Panc1 (cell line): ENCODE results near the gene AGBL1. TPM values are rescaled to one million over a fixed set of nuclear protein-coding genes. Genes with fewer than 3 reads are reported as not detected.

Experiments used
- ATAC-seq: fragments of 200-7000 bp; cut with Tn5 transposase; 2 replicates; pipeline ENCODE4 v1.9.1; 2020; ENCODE audit warnings: mild to moderate bottlenecking, moderate library complexity
- BruUV-seq: library from RNA; stranded (reverse); fragments of 400-500 nt; replicated peaks from 2 replicates; lab custom pipeline; 2021; lab: Mats Ljungman, UMichigan
- CTCF ChIA-PET: fragments of 300-600 bp; sonication (Branson Sonifier 250); formaldehyde crosslinking; loops from one replicate; lab custom pipeline; 2022; ENCODE audit warnings: antibody characterized with exemption; lab: Charles Lee
- POLR2A ChIA-PET: fragments of 300-600 bp; sonication (Branson Sonifier 250); formaldehyde crosslinking; loops from one replicate; lab custom pipeline; 2022; ENCODE audit warnings: antibody characterized with exemption; lab: Charles Lee
- DNase-seq: peaks from one replicate; pipeline ENCODE4 v3.0.0-alpha.2; 2010; ENCODE audit warnings: low read depth, low spot score
- H3K27ac ChIP-seq: 2 replicates; pipeline ENCODE4 v1.5.1; 2011; ENCODE audit warnings: mild to moderate bottlenecking, low read length, inconsistent platforms
- H3K27me3 ChIP-seq: fragments of 200-500 bp; sonication (Bioruptor generic); 2 replicates; pipeline ENCODE4 v1.6.0; 2014; ENCODE audit warnings: low read length, inconsistent platforms; ENCODE audit not compliant: control insufficient read depth, insufficient read depth
- H3K36me3 ChIP-seq: fragments of 200-500 bp; sonication (Bioruptor generic); 2 replicates; pipeline ENCODE4 v1.5.1; 2014; ENCODE audit warnings: inconsistent platforms, mild to moderate bottlenecking, low read length, moderate library complexity; ENCODE audit not compliant: control insufficient read depth, insufficient read depth
- H3K4me1 ChIP-seq: 2 replicates; pipeline ENCODE4 v1.5.1; 2011; ENCODE audit warnings: inconsistent platforms, mild to moderate bottlenecking, low read length, moderate library complexity; ENCODE audit not compliant: control insufficient read depth, insufficient read depth
- H3K4me3 ChIP-seq, 2 experiments: 2 replicates each; pipeline ENCODE4 v1.5.1; 2011 to 2012; ENCODE audit warnings: low read depth in 2 of 2, low read length in 2 of 2, mild to moderate bottlenecking in 2 of 2, inconsistent platforms in 1 of 2, moderate library complexity in 1 of 2
- H3K9me3 ChIP-seq: fragments of 200-500 bp; sonication (Bioruptor generic); 2 replicates; pipeline ENCODE4 v1.5.1; 2014; ENCODE audit warnings: low read depth, mild to moderate bottlenecking, inconsistent platforms, low read length, moderate library complexity; ENCODE audit not compliant: control insufficient read depth, insufficient read depth
- POLR2AphosphoS5 ChIP-seq: IDR thresholded peaks from 2 replicates; pipeline ENCODE4 v1.6.1; 2012; ENCODE audit warnings: mild to moderate bottlenecking, low read depth, low read length, moderate library complexity
- SIN3A ChIP-seq: IDR thresholded peaks from 2 replicates; pipeline ENCODE4 v1.6.1; 2012; ENCODE audit warnings: low read depth, mild to moderate bottlenecking, low read length, moderate library complexity, borderline replicate concordance; ENCODE audit not compliant: insufficient read depth
- TCF7L2 ChIP-seq: IDR thresholded peaks from 2 replicates; pipeline ENCODE4 v1.6.1; 2011; ENCODE audit warnings: mild to moderate bottlenecking, low read depth, low read length, inconsistent platforms
- in situ Hi-C: cut with HindIII; loops from 2 replicates; pipeline ENCODE4 v1.10.0; 2016; ENCODE audit warnings: low sequenced_read_pairs, low pct_unique_long_range_greater_than_20kb
- intact Hi-C: fragments of 100-400 bp; cut with micrococcal nuclease; formaldehyde crosslinking; loops from one replicate; pipeline ENCODE4 v1.10.0; 2022; ENCODE audit not compliant: unreplicated experiment
- total RNA-seq: library from RNA; stranded (reverse); gene quantifications from one replicate; pipeline ENCODE4 v1.2.1, GENCODE V29; 2021; ENCODE audit not compliant: unreplicated experiment
- TF ChIP-seq, protein P1 (sequence below), 2 experiments: IDR thresholded peaks; 2 replicates each; pipeline ENCODE4 v1.6.1; 2011 to 2012; ENCODE audit warnings: low read depth in 2 of 2, control low read depth in 1 of 2, low read length in 1 of 2, mild to moderate bottlenecking in 1 of 2, moderate library complexity in 1 of 2; ENCODE audit not compliant: insufficient read depth in 1 of 2
- TF ChIP-seq, protein P2 (sequence below): fragments of 450-650 bp; IDR thresholded peaks from 2 replicates; pipeline ENCODE4 v1.5.1; 2017; ENCODE audit warnings: mild to moderate bottlenecking

Gene AGBL1
- total RNA-seq, 1 experiment from 2014 or later = not detected

GRCh38 chr15:86403221-86403620 is 323.6 kb downstream of the AGBL1 start:
- no TSS peak for BruUV-seq
- H3K9me3 ChIP-seq = no peaks in the 10 kb centered on the region
- no peaks in the 10 kb centered on the region for H3K27me3 ChIP-seq
- in situ Hi-C loops (no loop called here), intact Hi-C loops (no loop called here)
- H3K27ac ChIP-seq = no peak overlapping the region
- ATAC-seq = no peak
- CTCF ChIA-PET = no interaction called here
- POLR2A ChIA-PET = no interaction called here
- H3K4me1 ChIP-seq = no peaks in the 10 kb centered on the region
- H3K36me3 ChIP-seq = no peaks in the 10 kb centered on the region
- no peak overlapping the region for H3K4me3 ChIP-seq
- no peak for DNase-seq
- no peak for TF ChIP-seq SIN3A
- TF ChIP-seq, protein P1, sequence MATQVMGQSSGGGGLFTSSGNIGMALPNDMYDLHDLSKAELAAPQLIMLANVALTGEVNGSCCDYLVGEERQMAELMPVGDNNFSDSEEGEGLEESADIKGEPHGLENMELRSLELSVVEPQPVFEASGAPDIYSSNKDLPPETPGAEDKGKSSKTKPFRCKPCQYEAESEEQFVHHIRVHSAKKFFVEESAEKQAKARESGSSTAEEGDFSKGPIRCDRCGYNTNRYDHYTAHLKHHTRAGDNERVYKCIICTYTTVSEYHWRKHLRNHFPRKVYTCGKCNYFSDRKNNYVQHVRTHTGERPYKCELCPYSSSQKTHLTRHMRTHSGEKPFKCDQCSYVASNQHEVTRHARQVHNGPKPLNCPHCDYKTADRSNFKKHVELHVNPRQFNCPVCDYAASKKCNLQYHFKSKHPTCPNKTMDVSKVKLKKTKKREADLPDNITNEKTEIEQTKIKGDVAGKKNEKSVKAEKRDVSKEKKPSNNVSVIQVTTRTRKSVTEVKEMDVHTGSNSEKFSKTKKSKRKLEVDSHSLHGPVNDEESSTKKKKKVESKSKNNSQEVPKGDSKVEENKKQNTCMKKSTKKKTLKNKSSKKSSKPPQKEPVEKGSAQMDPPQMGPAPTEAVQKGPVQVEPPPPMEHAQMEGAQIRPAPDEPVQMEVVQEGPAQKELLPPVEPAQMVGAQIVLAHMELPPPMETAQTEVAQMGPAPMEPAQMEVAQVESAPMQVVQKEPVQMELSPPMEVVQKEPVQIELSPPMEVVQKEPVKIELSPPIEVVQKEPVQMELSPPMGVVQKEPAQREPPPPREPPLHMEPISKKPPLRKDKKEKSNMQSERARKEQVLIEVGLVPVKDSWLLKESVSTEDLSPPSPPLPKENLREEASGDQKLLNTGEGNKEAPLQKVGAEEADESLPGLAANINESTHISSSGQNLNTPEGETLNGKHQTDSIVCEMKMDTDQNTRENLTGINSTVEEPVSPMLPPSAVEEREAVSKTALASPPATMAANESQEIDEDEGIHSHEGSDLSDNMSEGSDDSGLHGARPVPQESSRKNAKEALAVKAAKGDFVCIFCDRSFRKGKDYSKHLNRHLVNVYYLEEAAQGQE (IDR thresholded peaks at IDR 0.05; ENCODE audit: insufficient read depth in 1 of 2, low read depth in 2 of 2, low read length in 1 of 2) = no peak
- TF ChIP-seq, protein P2, sequence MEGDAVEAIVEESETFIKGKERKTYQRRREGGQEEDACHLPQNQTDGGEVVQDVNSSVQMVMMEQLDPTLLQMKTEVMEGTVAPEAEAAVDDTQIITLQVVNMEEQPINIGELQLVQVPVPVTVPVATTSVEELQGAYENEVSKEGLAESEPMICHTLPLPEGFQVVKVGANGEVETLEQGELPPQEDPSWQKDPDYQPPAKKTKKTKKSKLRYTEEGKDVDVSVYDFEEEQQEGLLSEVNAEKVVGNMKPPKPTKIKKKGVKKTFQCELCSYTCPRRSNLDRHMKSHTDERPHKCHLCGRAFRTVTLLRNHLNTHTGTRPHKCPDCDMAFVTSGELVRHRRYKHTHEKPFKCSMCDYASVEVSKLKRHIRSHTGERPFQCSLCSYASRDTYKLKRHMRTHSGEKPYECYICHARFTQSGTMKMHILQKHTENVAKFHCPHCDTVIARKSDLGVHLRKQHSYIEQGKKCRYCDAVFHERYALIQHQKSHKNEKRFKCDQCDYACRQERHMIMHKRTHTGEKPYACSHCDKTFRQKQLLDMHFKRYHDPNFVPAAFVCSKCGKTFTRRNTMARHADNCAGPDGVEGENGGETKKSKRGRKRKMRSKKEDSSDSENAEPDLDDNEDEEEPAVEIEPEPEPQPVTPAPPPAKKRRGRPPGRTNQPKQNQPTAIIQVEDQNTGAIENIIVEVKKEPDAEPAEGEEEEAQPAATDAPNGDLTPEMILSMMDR = no peak
- no peak for TF ChIP-seq TCF7L2
- no peak for TF ChIP-seq POLR2AphosphoS5

GRCh38 chr15:86403914-86404583 is 324.4 kb downstream of the AGBL1 start:
- H3K27me3 ChIP-seq = no peaks in the 10 kb centered on the region
- CTCF ChIA-PET = no interaction called here
- H3K4me1 ChIP-seq = no peaks in the 10 kb centered on the region
- ATAC-seq (no peak), DNase-seq (no peak)
- POLR2A ChIA-PET = no interaction called here
- no peak overlapping the region for H3K27ac ChIP-seq
- BruUV-seq = no TSS peak
- no peaks in the 10 kb centered on the region for H3K36me3 ChIP-seq
- no peak overlapping the region for H3K4me3 ChIP-seq
- TF ChIP-seq SIN3A = no peak
- no peak for TF ChIP-seq POLR2AphosphoS5
- TF ChIP-seq, protein P2 = no peak
- TF ChIP-seq, protein P1 (IDR thresholded peaks at IDR 0.05; ENCODE audit: insufficient read depth in 1 of 2, low read depth in 2 of 2, low read length in 1 of 2) = no peak
- TF ChIP-seq TCF7L2 = no peak
- in situ Hi-C loops = no loop called here
- intact Hi-C loops = no loop called here
- H3K9me3 ChIP-seq = no peaks in the 10 kb centered on the region
